Colonic mucosa (tissue), 4 donors: ENCODE measurements around the gene GLRX5. TPM values are rescaled to one million over a fixed set of nuclear protein-coding genes. Genes with fewer than 3 reads are reported as not detected.
"Not testable (repeated sequence)": the region's sequence is repeated elsewhere in the genome, so short reads cannot be mapped to it uniquely, and the experiment has no call there.

Experiments used
- DNase-seq: peaks from one replicate; pipeline ENCODE4 v3.0.0-alpha.2; 2020
- H3K27ac ChIP-seq: fragments of 200-600 bp; one replicate; pipeline ENCODE4 v1.8.0; 2021
- H3K27me3 ChIP-seq: fragments of 200-600 bp; one replicate; pipeline ENCODE4 v1.8.0; 2021
- H3K36me3 ChIP-seq: fragments of 200-600 bp; one replicate; pipeline ENCODE4 v1.8.0; 2021
- H3K4me1 ChIP-seq: fragments of 200-600 bp; one replicate; pipeline ENCODE4 v1.8.0; 2021; ENCODE audit warnings: mild to moderate bottlenecking
- H3K4me3 ChIP-seq: fragments of 200-600 bp; one replicate; pipeline ENCODE4 v1.8.0; 2021
- H3K9ac ChIP-seq, 2 donors: one replicate each; pipeline ENCODE4 v1.7.0; 2013; ENCODE audit warnings: control low read depth in 2 of 2, low read depth in 2 of 2, low read length in 2 of 2
- H3K9me3 ChIP-seq: fragments of 200-600 bp; one replicate; pipeline ENCODE4 v1.8.0; 2021
- CTCF ChIP-seq: fragments of 200-600 bp; IDR thresholded peaks from one replicate; pipeline ENCODE4 v1.8.0; 2022; ENCODE audit warnings: antibody characterized with exemption, mild to moderate bottlenecking
- intact Hi-C: fragments of 100-400 bp; cut with DNase I; formaldehyde crosslinking; loops from one replicate; pipeline ENCODE4 v1.14.1; 2022
- total RNA-seq, 2 donors: library from RNA; stranded (reverse); fragmentation: NEBNext Ultra II Directional in 1 of 2; extraction: Animal tissue kit (Norgen Biotek cat#: 25700) in 1 of 2; gene quantifications; one replicate each; pipeline ENCODE4 v1.2.1, GENCODE V29; 2021
- donor health status: healthy.
- donor health status: DM: no; HTN: no; CAD: no.
- donor health status: DM: no; HTN: no; CAD: no.

Gene GLRX5
- total RNA-seq, 2 donors from 2014 or later, result 51.9 to 64.6 TPM

GRCh38 chr14:95577067-95577800 is 42.4 kb downstream of the GLRX5 start:
- Histone ChIP-seq H3K9me3 (no peaks in the 10 kb centered on the region), H3K4me3 (no peak overlapping the region), H3K9ac (no peak overlapping the region), H3K4me1 (no peaks in the 10 kb centered on the region), H3K27me3 (no peaks in the 10 kb centered on the region), H3K27ac (no peak overlapping the region), H3K36me3 (no peaks in the 10 kb centered on the region)
- no peak for TF ChIP-seq CTCF
- no peak for DNase-seq
- intact Hi-C loops, result no loop called here

GRCh38 chr14:95577870-95578269 is 43.0 kb downstream of the GLRX5 start:
- intact Hi-C loops, result no loop called here

GRCh38 chr14:95583836-95584617 is 49.2 kb downstream of the GLRX5 start:
- H3K9me3 ChIP-seq, H3K36me3 ChIP-seq, intact Hi-C loops, H3K4me1 ChIP-seq, H3K27me3 ChIP-seq, H3K9ac ChIP-seq, H3K27ac ChIP-seq, DNase-seq, H3K4me3 ChIP-seq: not testable (repeated sequence)

More at GRCh38 chr14:95577870-95578269, 43.0 kb downstream of the GLRX5 start:
- H3K4me1 ChIP-seq, result no peaks in the 10 kb centered on the region
- no peaks in the 10 kb centered on the region for H3K9me3 ChIP-seq
- no peak for DNase-seq
- no peak overlapping the region for H3K4me3 ChIP-seq
- H3K9ac ChIP-seq, result no peak overlapping the region
- no peaks in the 10 kb centered on the region for H3K27me3 ChIP-seq
- H3K27ac ChIP-seq, result no peak overlapping the region
- H3K36me3 ChIP-seq, result no peaks in the 10 kb centered on the region
- no peak for TF ChIP-seq CTCF

- H3K36me3 ChIP-seq, result no peaks in the 10 kb centered on the region
- TF ChIP-seq CTCF, result no peak
- no peak for DNase-seq
- intact Hi-C loops, result no loop called here
- no peak overlapping the region for H3K9ac ChIP-seq
- no peak overlapping the region for H3K27ac ChIP-seq
- H3K9me3 ChIP-seq, result no peaks in the 10 kb centered on the region
- H3K27me3 ChIP-seq, result no peaks in the 10 kb centered on the region
- H3K4me1 ChIP-seq, result no peaks in the 10 kb centered on the region
- no peak overlapping the region for H3K4me3 ChIP-seq
Measured at GRCh38 chr14:95585953-95586620, 51.2 kb downstream of the GLRX5 start.

- DNase-seq, H3K27me3 ChIP-seq, H3K9me3 ChIP-seq, H3K4me1 ChIP-seq, H3K36me3 ChIP-seq, H3K9ac ChIP-seq, H3K27ac ChIP-seq, intact Hi-C loops, H3K4me3 ChIP-seq: not testable (repeated sequence)
Measured at GRCh38 chr14:95591182-95591581, 56.3 kb downstream of the GLRX5 start.

Other genes with a start within 250 kb of the GLRX5 start
- 100 to 1,000 TPM; 105 to 131 TPM for gene CLMN, start 215.1 kb upstream of the GLRX5 start, total RNA-seq
- 1 to 10 TPM; 7.3 to 9.5 TPM for gene SYNE3, start 18.4 kb upstream of the GLRX5 start, total RNA-seq
- gene TCL1B, start 151.4 kb downstream of the GLRX5 start, total RNA-seq, result not detected
- gene TCL1A, start 179.1 kb downstream of the GLRX5 start, total RNA-seq, result under 1 TPM in 1 of 2 donors, not detected in 1; 0.57 TPM